NCI-H446 treated with DMSO at 0.1 percent for 48 hours (cell line): Measurements from ENCODE around the gene SHC2.
"Not testable (repeated sequence)": the region's sequence is repeated elsewhere in the genome, so short reads cannot be mapped to it uniquely, and the experiment has no call there.

Experiments used
- DNase-seq: peaks from one replicate; lab custom pipeline; 2025; lab: John Stamatoyannopoulos, UW

SHC2 gene

DNA sequence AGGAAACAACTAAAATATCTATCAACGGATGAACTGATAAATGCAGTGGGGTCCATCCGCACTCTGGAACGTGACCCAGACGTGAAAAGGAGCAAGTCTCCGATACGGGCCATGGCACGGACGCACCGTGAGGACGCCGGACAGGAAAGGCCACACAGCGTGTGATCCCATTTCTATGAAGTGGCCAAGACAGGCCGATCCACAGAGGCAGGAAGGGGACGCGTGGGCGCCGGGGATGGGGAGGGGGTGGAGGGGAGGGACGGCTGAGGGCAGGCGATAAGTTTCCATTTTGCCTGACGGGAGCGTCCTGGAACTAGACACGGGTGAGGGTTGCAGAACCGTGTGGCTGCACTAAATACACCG lies 13.8 kb downstream of the SHC2 start:
- no peak for DNase-seq

GRCh38 chr19:444677-445210 lies 16.1 kb downstream of the SHC2 start:
- DNase-seq, result no peak

GRCh38 chr19:443005-443404 lies 17.8 kb downstream of the SHC2 start:
- DNase-seq, result no peak

DNA sequence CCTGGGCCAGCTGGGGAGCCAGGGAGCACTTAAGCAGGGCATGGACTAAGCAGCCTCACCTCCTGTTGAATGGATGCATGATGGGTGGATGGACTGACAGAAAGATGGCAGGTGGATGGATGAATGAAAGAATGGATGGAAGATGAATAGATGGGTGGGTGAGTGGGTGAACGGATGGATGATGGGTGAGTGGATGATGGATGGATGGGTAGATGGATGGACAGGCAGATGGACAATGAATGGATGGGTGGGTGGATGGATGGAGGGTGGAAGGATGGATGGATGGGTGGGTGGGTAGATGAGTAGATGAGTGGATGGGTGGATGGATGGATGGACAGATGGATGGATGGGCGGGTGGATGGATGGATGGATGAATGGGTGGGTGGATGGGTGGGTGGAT lies 18.7 kb downstream of the SHC2 start:
- no peak for DNase-seq

DNA sequence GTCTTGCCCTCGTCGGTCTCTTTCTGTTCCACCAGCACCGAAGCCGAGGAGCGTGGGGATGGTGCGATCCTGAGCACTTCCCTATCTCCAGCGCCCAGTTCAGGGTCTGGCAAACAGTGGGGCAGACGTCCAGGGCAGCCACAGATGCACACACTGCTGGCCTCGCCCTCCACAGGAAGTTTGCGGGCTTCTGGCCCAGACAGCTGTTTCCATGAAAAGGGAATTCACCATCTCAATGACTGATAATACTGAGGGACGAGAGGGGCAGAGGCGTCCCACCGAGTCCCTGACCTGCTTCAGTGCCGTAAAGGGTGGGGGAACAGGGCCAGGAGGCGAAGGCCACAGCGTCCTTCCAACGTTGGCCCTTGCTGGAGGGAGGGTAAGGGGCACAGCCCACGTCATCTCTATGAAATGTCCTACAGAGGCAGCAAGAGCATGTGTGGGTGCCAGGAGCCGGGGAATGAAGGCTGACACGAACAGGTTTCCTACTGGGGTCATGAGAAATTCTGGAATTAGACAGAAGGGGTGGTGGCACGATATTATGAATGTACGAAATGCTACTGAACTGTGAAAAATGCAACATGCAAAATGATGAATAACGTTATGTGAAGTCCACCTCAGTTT lies 19.5 kb downstream of the SHC2 start:
- DNase-seq, result no peak

GRCh38 chr19:440391-441212 lies 20.2 kb downstream of the SHC2 start:
- no peak for DNase-seq

DNA sequence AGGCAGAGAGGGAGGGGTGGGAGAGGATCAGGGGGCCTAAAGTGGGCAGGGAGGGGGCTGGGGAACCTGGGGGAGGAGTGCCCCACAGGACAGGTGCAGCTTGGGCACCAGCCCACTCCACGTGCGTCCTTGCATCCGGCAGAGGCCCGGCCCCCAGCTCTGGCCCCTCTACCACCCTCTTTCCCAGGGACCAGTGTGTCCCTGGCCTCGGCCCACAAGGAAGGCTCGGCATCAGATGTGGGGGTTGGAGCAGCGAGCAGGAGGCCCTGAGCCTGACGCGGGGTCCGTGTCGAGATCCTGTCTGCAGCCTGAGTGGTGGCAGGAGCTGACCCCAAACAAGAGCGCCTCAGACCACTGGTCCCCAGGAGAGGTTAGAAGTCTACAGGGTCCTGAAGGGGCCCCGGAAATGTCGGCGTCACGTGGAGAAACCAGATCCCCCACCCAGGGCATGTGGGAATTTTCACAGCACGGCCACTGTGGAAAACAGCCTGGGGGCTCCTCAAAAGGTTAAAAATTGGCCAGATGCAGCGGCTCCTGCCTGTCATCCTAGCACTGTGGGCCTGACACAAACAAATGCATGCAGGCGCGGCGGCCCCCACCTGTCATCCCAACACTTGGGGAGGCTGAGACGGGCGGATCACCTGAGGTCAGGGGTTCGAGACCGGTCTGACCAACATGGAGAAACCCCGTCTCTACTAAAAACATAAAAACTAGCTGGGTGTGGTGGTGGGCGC lies 21.5 kb downstream of the SHC2 start:
- DNase-seq, result no peak

DNA sequence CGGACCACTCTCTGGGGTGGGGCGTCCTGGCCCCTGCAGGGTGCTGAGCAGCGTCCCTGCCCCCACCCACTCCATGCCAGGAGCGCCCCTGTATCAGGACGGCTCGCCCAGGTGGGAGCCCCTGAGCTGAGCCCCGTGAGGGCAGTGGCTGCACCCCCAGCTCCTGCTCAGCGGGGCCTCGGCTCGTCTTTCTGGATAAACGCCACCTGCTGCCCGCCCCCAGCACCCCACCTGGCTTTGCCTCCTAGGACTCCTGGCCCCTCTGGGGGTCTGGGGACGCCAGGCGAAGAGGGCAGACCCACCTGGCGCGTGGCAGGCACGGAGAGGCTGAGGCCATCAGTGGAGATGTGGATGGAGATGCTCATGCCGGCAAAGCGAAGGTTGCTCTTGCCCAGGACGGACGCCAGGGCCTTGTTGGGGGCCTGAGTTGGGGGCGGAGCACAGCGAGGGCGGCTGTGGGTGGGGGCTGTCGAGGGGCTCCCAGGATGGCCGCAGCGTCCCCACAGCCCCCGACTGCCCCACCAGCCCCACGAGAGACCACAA lies 22.3 kb downstream of the SHC2 start:
- no peak for DNase-seq

DNA sequence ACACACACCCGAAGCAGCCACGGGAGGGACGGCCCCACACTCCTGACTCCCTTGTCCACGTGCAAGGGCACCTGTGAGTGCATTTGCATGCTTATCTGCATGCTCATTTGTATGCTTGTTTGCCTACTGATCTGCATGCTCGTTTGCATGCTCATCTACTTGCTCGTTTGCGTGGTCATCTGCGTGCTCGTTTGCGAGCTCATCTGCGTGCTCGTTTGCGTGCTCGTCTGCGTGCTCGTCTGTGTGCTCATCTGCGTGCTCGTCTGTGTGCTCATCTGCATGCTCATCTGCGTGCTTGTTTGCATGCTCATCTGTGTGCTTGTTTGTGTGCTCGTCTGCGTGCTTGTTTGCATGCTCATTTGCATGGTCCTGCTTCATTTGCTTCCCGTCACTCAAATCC lies 23.8 kb downstream of the SHC2 start:
- no peak for DNase-seq

- DNase-seq, result no peak
Measured at GRCh38 chr19:436413-436950, 24.4 kb downstream of the SHC2 start.

DNA sequence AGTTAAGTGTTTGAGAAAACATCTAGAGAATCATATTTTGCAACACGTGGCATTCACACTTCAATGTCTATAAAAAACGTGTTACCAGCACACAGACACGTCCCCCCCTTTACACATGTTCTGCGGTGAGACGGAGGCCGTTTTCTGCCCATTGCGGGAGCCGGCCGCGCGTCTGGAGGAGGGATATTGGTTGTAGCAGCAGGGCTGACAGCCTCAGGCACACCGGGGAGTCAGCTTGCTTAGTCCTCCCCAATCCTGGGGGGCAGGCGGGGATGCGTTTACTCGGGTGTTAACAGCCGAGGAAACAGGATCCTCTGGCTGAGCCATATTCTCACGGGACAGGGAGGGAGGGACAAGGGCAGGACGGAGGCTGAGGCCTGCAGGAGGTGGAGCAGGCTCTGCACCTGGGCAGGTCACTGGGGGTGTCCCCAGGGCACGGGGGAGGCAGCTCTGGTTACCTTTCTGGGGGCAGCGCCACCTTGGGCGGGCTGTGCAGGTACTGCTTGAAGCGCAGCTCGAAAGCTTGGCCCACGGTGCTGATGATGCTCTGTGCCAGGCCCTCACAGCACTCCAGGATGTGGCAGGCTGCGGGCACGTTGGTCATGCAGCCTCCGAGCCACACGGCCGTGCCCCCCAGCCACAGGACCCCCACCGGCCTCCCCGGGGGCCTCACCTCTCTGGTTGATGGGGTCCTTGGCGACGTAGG lies 25.0 kb downstream of the SHC2 start:
- no peak for DNase-seq

- no peak for DNase-seq
Measured at GRCh38 chr19:435056-435706, 25.7 kb downstream of the SHC2 start.

- no peak for DNase-seq
Measured at GRCh38 chr19:434152-434960, 26.5 kb downstream of the SHC2 start.

GRCh38 chr19:430701-431100 lies 30.1 kb downstream of the SHC2 start:
- DNase-seq, result no peak

DNA sequence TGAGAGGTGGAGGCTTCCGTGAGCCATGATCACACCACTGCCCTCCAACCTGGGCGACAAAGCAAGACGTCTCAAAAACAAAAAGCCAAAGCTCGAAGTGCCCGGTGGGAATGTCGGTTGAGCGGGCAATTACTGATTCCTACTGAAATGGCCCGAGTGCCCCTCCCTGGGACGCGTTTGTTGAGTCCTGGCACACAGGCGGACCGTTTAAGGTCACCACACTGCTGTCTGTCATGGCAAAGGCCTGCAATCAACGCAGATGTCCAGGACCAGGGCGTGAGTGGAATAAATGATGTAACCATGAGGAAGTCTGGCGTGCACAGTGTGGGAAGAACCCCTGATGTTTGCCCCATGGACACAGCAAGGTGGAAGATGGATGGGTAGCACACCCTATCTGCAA lies 32.7 kb downstream of the SHC2 start:
- DNase-seq, result no peak

DNA sequence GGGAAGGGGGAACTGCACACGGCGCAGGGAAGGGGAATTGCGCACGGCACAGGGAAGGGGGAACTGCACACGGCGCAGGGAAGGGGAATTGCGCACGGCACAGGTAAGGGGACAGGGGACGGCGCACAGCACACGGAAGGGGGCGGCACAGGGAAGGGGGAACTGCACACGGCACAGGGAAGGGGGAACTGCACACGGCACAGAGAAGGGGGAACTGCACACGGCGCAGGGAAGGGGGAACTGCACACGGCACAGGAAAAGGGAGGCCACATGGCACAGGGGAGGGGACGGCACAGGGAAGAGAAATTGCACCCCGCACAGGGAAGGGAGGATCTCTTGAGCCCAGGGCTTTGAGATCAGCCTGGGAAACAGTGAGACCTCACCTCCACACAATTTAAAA lies 33.2 kb downstream of the SHC2 start:
- DNase-seq, result not testable (repeated sequence)

DNA sequence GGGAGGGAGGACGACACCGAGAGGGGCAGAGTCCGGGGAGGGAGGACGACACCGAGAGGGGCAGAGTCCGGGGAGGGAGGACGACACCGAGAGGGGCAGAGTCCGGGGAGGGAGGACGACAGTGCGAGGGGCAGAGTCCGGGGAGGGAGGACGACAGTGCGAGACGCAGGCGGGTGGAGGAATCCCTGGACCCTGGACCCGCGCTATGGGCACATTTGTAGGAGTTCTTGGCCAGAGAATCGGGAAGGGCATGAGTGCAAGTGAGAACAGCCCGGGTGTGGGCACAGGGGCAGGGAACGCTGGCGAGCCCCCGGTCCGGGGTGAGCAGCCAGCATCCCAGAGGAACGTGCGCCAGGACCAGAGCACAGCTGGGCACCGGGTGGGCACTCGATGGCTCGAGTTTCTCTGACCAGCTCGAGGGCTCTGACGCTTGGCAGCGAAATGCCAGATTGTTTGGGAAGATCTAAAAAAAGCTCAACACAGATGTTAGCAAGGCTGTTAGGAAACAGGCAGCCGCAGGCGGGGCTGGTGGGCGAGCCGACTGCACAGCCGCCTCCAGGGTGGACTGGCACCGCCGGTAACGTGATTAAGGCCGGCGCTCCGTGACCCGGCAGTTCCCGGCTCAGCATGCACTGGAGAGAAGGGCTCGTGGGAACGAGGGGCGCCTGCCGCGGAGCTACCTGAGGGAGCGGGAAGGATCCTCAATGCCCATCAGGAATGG lies 33.9 kb downstream of the SHC2 start:
- no peak for DNase-seq

GRCh38 chr19:425056-425455 lies 35.8 kb downstream of the SHC2 start:
- DNase-seq, result no peak

DNA sequence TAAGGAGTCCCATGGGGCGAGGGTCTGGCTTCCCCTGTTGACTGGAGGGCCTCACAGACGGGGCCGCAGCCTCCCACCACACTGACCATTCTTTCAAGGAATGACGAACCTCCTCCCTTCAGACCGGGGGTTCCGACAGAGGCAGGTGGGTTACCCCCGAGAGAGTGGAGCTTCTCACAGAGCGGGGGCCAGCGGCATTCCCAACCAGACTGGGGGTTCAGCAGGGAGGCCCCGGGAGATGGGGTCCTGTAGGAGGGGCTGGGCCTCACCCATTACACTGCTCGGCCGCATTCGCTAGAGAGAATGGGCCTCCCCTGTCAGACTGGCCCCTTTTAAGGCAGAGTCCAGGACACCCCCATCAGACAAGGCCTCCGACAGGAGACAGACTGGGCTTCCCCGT lies 36.3 kb downstream of the SHC2 start:
- DNase-seq, result no peak
